IPS-18c (cell line): Measurements from ENCODE around the gene ITGB5.

Source experiments
- H3K4me3 ChIP-seq: 2 replicates; pipeline ENCODE4 v1.7.0; 2013; ENCODE audit warnings: low read depth, mild to moderate bottlenecking, low read length, moderate library complexity; ENCODE audit not compliant: insufficient read depth
- H3K9me3 ChIP-seq: one replicate; pipeline ENCODE4 v1.6.1; 2013; ENCODE audit warnings: mild to moderate bottlenecking, low read length, moderate library complexity; ENCODE audit not compliant: control insufficient read depth, insufficient read depth

The ITGB5 gene

GRCh38 chr3:124903896-124904834 lies 17.0 kb upstream of the ITGB5 start:
- Histone ChIP-seq H3K4me3 (no peak overlapping the region), H3K9me3 (no peaks in the 10 kb centered on the region)

- H3K4me3 ChIP-seq = no peak overlapping the region
These were observed 9.8 kb upstream of the ITGB5 start for GRCh38 chr3:124896824-124897526.

GRCh38 chr3:124895756-124896155 lies 8.6 kb upstream of the ITGB5 start:
- H3K4me3 ChIP-seq = no peak overlapping the region
- peaks cover 3% of the 10 kb centered on the region for H3K9me3 ChIP-seq

More at GRCh38 chr3:124896824-124897526, 9.8 kb upstream of the ITGB5 start:
- peaks cover 3% of the 10 kb centered on the region for H3K9me3 ChIP-seq

GRCh38 chr3:124893526-124893925 lies 6.4 kb upstream of the ITGB5 start:
- Histone ChIP-seq H3K4me3 (no peak overlapping the region), H3K9me3 (peaks cover 3% of the 10 kb centered on the region)

GRCh38 chr3:124890573-124891190 lies 3.5 kb upstream of the ITGB5 start:
- peaks cover 6% of the 10 kb centered on the region for H3K9me3 ChIP-seq
- no peak overlapping the region for H3K4me3 ChIP-seq

GRCh38 chr3:124888482-124889441 lies 1.6 kb upstream of the ITGB5 start:
- H3K9me3 ChIP-seq = peaks cover 6% of the 10 kb centered on the region
- peak overlapping the region; percentile 26; the same call in 1 of the 2 replicates for H3K4me3 ChIP-seq

GRCh38 chr3:124887932-124888298 lies 750 bp upstream of the ITGB5 start:
- Histone ChIP-seq H3K4me3 (peak overlapping the region; percentile 72), H3K9me3 (peaks cover 6% of the 10 kb centered on the region)

- peak overlapping the region; percentile 68 for H3K4me3 ChIP-seq
- H3K9me3 ChIP-seq = peaks cover 6% of the 10 kb centered on the region
These were observed 753 bp downstream of the ITGB5 start for GRCh38 chr3:124886168-124887056.

- Histone ChIP-seq H3K4me3 (peak overlapping the region; percentile 68), H3K9me3 (peaks cover 6% of the 10 kb centered on the region)
These were observed 1.5 kb downstream of the ITGB5 start for GRCh38 chr3:124885466-124886167.

GRCh38 chr3:124884474-124885101 lies 2.6 kb downstream of the ITGB5 start:
- Histone ChIP-seq H3K4me3 (no peak overlapping the region), H3K9me3 (peaks cover 6% of the 10 kb centered on the region)

- no peak overlapping the region for H3K4me3 ChIP-seq
These were observed 3.2 kb downstream of the ITGB5 start for GRCh38 chr3:124883766-124884473.

GRCh38 chr3:124882816-124883747 lies 4.1 kb downstream of the ITGB5 start:
- peaks cover 6% of the 10 kb centered on the region for H3K9me3 ChIP-seq
- no peak overlapping the region for H3K4me3 ChIP-seq

More at GRCh38 chr3:124883766-124884473, 3.2 kb downstream of the ITGB5 start:
- H3K9me3 ChIP-seq = peaks cover 6% of the 10 kb centered on the region

- no peak overlapping the region for H3K4me3 ChIP-seq
- peaks cover 4% of the 10 kb centered on the region for H3K9me3 ChIP-seq
These were observed 5.0 kb downstream of the ITGB5 start for GRCh38 chr3:124881976-124882697.
